Osteoblast (primary cell): ENCODE results near the gene KREMEN1. TPM values are rescaled to one million over a fixed set of nuclear protein-coding genes. Genes with fewer than 3 reads are reported as not detected.

Source experiments
- DNase-seq: peaks from one replicate; pipeline ENCODE4 v3.0.0; 2011; ENCODE audit warnings: low spot score, mixed read lengths; ENCODE audit not compliant: insufficient read length; ENCODE audit errors: missing footprints
- H2AFZ ChIP-seq: 2 replicates; pipeline ENCODE4 v1.6.0; 2011; ENCODE audit warnings: mild to moderate bottlenecking, low read length
- H3K27ac ChIP-seq: 2 replicates; pipeline ENCODE4 v1.5.1; 2011; ENCODE audit warnings: mild to moderate bottlenecking, low read depth, low read length, moderate library complexity
- H3K27me3 ChIP-seq: 2 replicates; pipeline ENCODE4 v1.6.0; 2012; ENCODE audit warnings: mild to moderate bottlenecking, control low read depth, inconsistent platforms, low read length, moderate library complexity; ENCODE audit not compliant: insufficient read depth
- H3K36me3 ChIP-seq: 2 replicates; pipeline ENCODE4 v1.5.1; 2011; ENCODE audit warnings: mild to moderate bottlenecking, low read length, control low read depth, moderate library complexity; ENCODE audit not compliant: insufficient read depth
- H3K4me1 ChIP-seq: 2 replicates; pipeline ENCODE4 v1.5.1; 2011; ENCODE audit warnings: mild to moderate bottlenecking, low read length, control low read depth, moderate library complexity; ENCODE audit not compliant: insufficient read depth
- H3K4me2 ChIP-seq: 2 replicates; pipeline ENCODE4 v1.6.0; 2011; ENCODE audit warnings: mild to moderate bottlenecking, low read length; ENCODE audit not compliant: insufficient read depth
- H3K4me3 ChIP-seq: fragments of 200-600 bp; sonication (generic); 3 replicates; pipeline ENCODE4 v1.5.1; 2012; ENCODE audit warnings: mild to moderate bottlenecking, low read length, inconsistent platforms; ENCODE audit not compliant: insufficient read depth
- H3K79me2 ChIP-seq: 2 replicates; pipeline ENCODE4 v1.6.0; 2012; ENCODE audit warnings: mild to moderate bottlenecking, low read length, control low read depth, inconsistent platforms; ENCODE audit not compliant: insufficient read depth
- H3K9me3 ChIP-seq: 2 replicates; pipeline ENCODE4 v1.5.1; 2011; ENCODE audit warnings: low read depth, low read length, control low read depth
- H4K20me1 ChIP-seq: 2 replicates; pipeline ENCODE4 v1.6.0; 2012; ENCODE audit warnings: mild to moderate bottlenecking, low read length, control low read depth; ENCODE audit not compliant: insufficient read depth
- small RNA-seq: library from RNA; depleted of rRNA; stranded (forward); fragments of <200 nt; gene quantifications from one replicate; pipeline ENCODE3, GENCODE V24; 2012
- total RNA-seq: library from RNA; depleted of rRNA; stranded (reverse); fragments of >200 nt; gene quantifications from 2 replicates; pipeline ENCODE4 v1.2.3, GENCODE V29; 2012
- TF ChIP-seq, protein P1 (sequence below): IDR thresholded peaks from 2 replicates; pipeline ENCODE4 v1.5.1; 2011; ENCODE audit warnings: mild to moderate bottlenecking, low read depth, low read length, moderate library complexity; ENCODE audit errors: extremely low read depth

Gene KREMEN1
- total RNA-seq, 1 donor, result 6.5 TPM

GRCh38 chr22:29216873-29217666, 144.2 kb downstream of the KREMEN1 start:
- no peaks in the 10 kb centered on the region for H3K79me2 ChIP-seq
- TF ChIP-seq, protein P1, sequence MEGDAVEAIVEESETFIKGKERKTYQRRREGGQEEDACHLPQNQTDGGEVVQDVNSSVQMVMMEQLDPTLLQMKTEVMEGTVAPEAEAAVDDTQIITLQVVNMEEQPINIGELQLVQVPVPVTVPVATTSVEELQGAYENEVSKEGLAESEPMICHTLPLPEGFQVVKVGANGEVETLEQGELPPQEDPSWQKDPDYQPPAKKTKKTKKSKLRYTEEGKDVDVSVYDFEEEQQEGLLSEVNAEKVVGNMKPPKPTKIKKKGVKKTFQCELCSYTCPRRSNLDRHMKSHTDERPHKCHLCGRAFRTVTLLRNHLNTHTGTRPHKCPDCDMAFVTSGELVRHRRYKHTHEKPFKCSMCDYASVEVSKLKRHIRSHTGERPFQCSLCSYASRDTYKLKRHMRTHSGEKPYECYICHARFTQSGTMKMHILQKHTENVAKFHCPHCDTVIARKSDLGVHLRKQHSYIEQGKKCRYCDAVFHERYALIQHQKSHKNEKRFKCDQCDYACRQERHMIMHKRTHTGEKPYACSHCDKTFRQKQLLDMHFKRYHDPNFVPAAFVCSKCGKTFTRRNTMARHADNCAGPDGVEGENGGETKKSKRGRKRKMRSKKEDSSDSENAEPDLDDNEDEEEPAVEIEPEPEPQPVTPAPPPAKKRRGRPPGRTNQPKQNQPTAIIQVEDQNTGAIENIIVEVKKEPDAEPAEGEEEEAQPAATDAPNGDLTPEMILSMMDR, result no peak
- H3K9me3 ChIP-seq, result no peaks in the 10 kb centered on the region
- DNase-seq, result peak; percentile 86
- H3K27ac ChIP-seq, result no peak overlapping the region
- no peaks in the 10 kb centered on the region for H3K36me3 ChIP-seq
- no peak overlapping the region for H2AFZ ChIP-seq
- H3K4me1 ChIP-seq, result no peaks in the 10 kb centered on the region
- H3K4me2 ChIP-seq, result no peak overlapping the region
- no peak overlapping the region for H3K4me3 ChIP-seq
- H3K27me3 ChIP-seq, result peaks cover 7% of the 10 kb centered on the region
- no peaks in the 10 kb centered on the region for H4K20me1 ChIP-seq

Small RNA genes within 50 kb of the gene (small RNA-seq; reads per million reads assigned to genes)
- gene RNU6-1219P (not detected), gene RNU6-810P (not detected)

Other genes starting within 250 kb of the KREMEN1 start
- 4.7 and 6.9 TPM in 2 replicates for gene ZNRF3, start 189.5 kb upstream of the KREMEN1 start, total RNA-seq
- not detected in 2 replicates for gene C22orf31, start 11.2 kb upstream of the KREMEN1 start, total RNA-seq
- gene EMID1, start 132.9 kb downstream of the KREMEN1 start, total RNA-seq, result under 0.01 and 0.29 TPM in 2 replicates
- 25.0 and 32.7 TPM in 2 replicates for gene RHBDD3, start 194.9 kb downstream of the KREMEN1 start, total RNA-seq
- gene EWSR1, start 195.2 kb downstream of the KREMEN1 start, total RNA-seq, result 139 and 148 TPM in 2 replicates
- 11.6 and 13.0 TPM in 2 replicates for gene GAS2L1, start 233.6 kb downstream of the KREMEN1 start, total RNA-seq
- not detected in 2 replicates for gene RASL10A, start 242.7 kb downstream of the KREMEN1 start, total RNA-seq